Fibroblast of skin of right biceps (primary cell): Measurements from ENCODE around the gene ARHGEF35.
"Not testable (repeated sequence)": the region's sequence is repeated elsewhere in the genome, so short reads cannot be mapped to it uniquely, and the experiment has no call there.

Experiments used
- DNase-seq: peaks from one replicate; pipeline ENCODE4 v3.0.0-alpha.2; 2013

ARHGEF35 gene

GRCh38 chr7:144195212-144195872, at the start of gene ARHGEF35:
TSS of gene ARHGEF35 (minus strand) at chr7:144195833. CDS start at chr7:144188383, 7,450 bp downstream.
- not testable (repeated sequence) for DNase-seq

- not testable (repeated sequence) for DNase-seq
Observed at GRCh38 chr7:144245372-144245771, 49.7 kb upstream of the ARHGEF35 start.

- DNase-seq: not testable (repeated sequence)
Observed at GRCh38 chr7:144239365-144239764, 43.7 kb upstream of the ARHGEF35 start, which contains the start of gene OR2A42. TSS of gene OR2A42 (minus strand) at chr7:144239605. CDS start at chr7:144232843, 6,762 bp downstream.

- DNase-seq: not testable (repeated sequence)
Observed at GRCh38 chr7:144238530-144239082, 43.0 kb upstream of the ARHGEF35 start.

GRCh38 chr7:144233039-144233438, 37.4 kb upstream of the ARHGEF35 start:
- DNase-seq: not testable (repeated sequence)

- DNase-seq: not testable (repeated sequence)
Observed at GRCh38 chr7:144231027-144231426, 35.4 kb upstream of the ARHGEF35 start.

GRCh38 chr7:144228810-144229209, 33.2 kb upstream of the ARHGEF35 start:
- not testable (repeated sequence) for DNase-seq

- not testable (repeated sequence) for DNase-seq
Observed at GRCh38 chr7:144226866-144227265, 31.2 kb upstream of the ARHGEF35 start.

- DNase-seq: not testable (repeated sequence)
Observed at GRCh38 chr7:144223675-144224074, 28.0 kb upstream of the ARHGEF35 start.

GRCh38 chr7:144220531-144220930, 24.9 kb upstream of the ARHGEF35 start:
- DNase-seq: not testable (repeated sequence)

- not testable (repeated sequence) for DNase-seq
Observed at GRCh38 chr7:144219149-144219548, 23.5 kb upstream of the ARHGEF35 start.

- DNase-seq: not testable (repeated sequence)
Observed at GRCh38 chr7:144218581-144218980, 22.9 kb upstream of the ARHGEF35 start.

GRCh38 chr7:144217200-144217599, 21.6 kb upstream of the ARHGEF35 start:
- not testable (repeated sequence) for DNase-seq

GRCh38 chr7:144205306-144205705, 9.7 kb upstream of the ARHGEF35 start:
- not testable (repeated sequence) for DNase-seq

- DNase-seq: not testable (repeated sequence)
Observed at GRCh38 chr7:144203086-144203485, 7.5 kb upstream of the ARHGEF35 start.

GRCh38 chr7:144201978-144202377, 6.3 kb upstream of the ARHGEF35 start:
- DNase-seq: not testable (repeated sequence)

- DNase-seq: not testable (repeated sequence)
Observed at GRCh38 chr7:144198934-144199333, 3.3 kb upstream of the ARHGEF35 start.

GRCh38 chr7:144194453-144194852, 1.2 kb downstream of the ARHGEF35 start:
- not testable (repeated sequence) for DNase-seq

- DNase-seq: not testable (repeated sequence)
Observed at GRCh38 chr7:144193782-144194181, 1.9 kb downstream of the ARHGEF35 start.

GRCh38 chr7:144188578-144189171, 7.0 kb downstream of the ARHGEF35 start:
- DNase-seq: not testable (repeated sequence)

- not testable (repeated sequence) for DNase-seq
Observed at GRCh38 chr7:144187848-144188247, 7.8 kb downstream of the ARHGEF35 start.

- not testable (repeated sequence) for DNase-seq
Observed at GRCh38 chr7:144183166-144183565, 12.5 kb downstream of the ARHGEF35 start, which contains the start of gene CTAGE4. TSS of gene CTAGE4 (plus strand) at chr7:144183466. CDS start at chr7:144183504, 38 bp downstream.

- not testable (repeated sequence) for DNase-seq
Observed at GRCh38 chr7:144179165-144179479, 16.5 kb downstream of the ARHGEF35 start.
